Activated CD4-positive, alpha-beta T cell treated with anti-CD3 and anti-CD28 coated beads for 48 hours (primary cell): ENCODE measurements around the gene MUC20.
"Not testable (repeated sequence)": the region's sequence is repeated elsewhere in the genome, so short reads cannot be mapped to it uniquely, and the experiment has no call there.

Source experiments
- DNase-seq: peaks from one replicate; pipeline ENCODE4 v3.0.0-alpha.2; 2020

Gene MUC20

DNA sequence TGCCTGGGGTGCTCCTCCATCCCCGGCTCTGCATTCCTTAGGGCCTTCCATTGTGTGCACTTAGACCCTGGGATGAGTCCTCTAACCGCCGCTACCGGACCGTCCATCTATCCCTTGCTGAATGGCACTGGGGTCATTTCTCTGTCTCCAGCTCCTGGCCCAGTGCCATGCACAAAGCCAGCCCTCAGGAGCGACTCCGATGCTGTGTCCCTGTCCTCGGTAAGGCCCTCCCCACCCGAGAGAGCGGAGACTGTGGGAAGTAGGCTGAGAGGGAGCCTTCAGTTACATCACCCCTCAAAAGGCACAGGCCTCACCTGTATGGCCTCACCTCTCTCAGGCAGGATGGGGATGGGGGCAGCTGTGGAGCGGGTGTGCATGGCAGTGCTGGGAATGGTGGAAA, 57.2 kb downstream of the MUC20 start:
- DNase-seq = no peak

DNA sequence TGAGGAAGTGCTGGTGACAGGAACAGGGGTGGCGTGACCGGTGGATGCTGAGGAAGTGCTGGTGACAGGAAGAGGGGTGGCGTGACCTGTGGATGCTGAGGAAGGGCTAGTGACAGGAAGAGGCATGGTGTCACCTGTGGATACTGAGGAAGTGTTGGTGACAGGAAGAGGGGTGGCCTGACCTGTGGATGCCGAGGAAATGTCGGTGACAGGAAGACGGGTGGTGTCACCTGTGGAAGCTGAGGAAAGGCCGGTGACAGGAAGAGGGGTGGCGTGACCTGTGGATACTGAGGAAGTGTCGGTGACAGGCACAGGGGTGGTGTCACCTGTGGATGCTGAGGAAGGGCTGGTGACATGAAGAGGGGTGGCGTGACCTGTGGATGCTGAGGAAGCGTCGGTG, 60.5 kb downstream of the MUC20 start:
- not testable (repeated sequence) for DNase-seq
